Measurements from ENCODE around the gene TDRD5. TPM values are rescaled to one million over a fixed set of nuclear protein-coding genes. Genes with fewer than 3 reads are reported as not detected.

Gene TDRD5, protein sequence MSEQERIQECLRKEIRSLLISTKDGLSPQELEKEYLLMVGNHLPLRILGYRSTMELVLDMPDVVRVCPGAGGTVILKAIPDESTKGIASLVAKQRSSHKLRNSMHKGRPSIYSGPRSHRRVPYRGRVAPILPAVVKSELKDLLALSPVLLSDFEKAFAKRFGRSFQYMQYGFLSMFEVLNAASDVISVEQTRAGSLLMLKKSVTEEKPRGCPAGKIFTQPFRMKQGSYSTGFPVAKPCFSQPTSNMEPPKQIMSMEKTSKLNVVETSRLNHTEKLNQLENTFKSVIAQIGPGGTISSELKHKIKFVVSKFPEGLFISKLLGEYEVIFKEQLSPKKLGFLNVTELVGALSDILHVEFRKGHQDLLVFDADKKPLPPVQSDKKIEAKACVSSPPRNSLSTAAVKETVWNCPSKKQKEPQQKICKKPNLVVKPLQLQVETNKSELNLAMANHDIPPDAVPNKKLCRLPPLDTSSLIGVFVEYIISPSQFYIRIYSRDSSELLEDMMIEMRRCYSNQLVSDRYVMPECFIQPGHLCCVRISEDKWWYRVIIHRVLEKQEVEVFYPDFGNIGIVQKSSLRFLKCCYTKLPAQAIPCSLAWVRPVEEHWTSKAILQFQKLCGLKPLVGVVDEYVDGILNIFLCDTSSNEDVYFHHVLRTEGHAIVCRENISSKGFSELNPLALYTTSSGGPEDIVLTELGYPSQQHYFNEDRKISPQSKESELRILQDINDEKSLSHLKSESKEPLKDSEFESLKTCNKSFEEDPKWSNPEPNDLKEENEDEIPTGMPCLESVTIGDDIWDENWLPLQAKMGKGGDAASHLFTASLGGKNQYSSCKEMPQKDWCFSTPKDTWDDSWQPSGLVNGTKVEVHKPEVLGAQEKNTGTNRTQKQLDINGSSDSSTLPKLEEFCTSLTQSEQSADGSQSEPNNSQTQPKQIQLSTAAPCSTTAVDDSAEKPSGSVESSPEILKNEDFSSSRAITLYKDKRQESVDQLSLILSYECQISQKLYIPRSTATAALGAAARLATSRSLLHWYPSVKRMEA
- 0.01 to 0.09 TPM (median 0.05 TPM) in 3 of 5 replicates, not detected in the others for total RNA-seq (2022; extraction: Qiagen RNA extraction; ENCODE audit: low read depth)

DNA sequence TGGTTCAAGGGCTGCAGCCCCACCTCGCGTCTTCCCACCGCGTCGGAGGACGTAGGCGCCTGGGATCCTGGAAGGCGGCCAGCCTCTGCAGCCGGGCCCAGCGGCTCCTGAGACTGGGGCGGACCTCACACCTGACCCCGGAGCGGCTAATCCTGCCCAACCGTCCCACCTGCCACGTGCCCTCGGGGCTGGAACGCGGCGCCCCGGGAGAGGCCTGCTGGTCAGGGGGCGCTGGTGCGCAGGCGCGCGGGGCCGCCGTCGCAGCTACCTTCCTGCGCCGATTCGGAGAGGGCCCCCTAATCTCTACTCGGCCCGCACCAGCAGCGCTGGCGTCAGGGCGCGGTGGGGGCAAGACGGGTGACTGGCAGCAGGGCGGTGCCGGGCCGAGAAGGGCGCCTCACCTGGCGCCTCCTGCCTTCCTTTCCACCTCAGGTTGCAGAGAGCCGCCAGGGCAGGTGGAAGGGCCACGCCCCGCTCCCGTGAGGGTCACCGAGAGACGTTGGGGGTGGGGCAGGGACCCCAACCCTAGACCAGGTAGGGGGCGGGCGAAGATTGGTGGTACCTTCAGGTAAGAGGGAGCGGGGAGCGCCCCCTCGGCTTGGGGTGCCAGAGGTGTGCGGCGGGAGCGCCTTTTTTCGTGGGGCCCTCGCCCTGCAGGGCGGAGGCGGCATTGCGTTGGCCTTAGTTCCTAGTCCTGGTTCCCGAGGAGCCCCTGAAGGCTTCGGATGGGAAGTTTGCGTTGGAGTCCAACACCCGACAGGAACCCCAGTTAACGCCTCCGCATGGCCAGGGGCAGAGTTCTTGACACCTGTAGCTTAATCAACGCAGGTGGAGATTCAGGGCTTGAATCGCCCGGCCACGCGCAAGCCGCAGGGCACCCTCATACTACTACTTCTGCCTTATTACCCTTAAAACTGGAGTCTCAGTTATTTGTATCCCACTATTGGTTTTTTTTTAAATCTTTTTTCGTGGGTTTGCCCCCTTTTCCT, at the start of gene TDRD5:
Gene TDRD5 (plus strand): TSS at position 241 of the 989 bp plus-strand sequence. CDS start 784 bp downstream, outside the sequence.

GRCh38 chr1:179575497-179576314, 15.9 kb upstream of the TDRD5 start, which contains the start of gene NPHS2:
NPHS2 (minus strand) TSS chr1:179575948; CDS start chr1:179575864, 84 bp downstream.

Other genes with a start within 250 kb of the TDRD5 start
- 0.18 to 0.54 TPM (median 0.21 TPM) in 3 of 5 replicates, not detected in the others for gene AXDND1, start 225.9 kb upstream of the TDRD5 start, total RNA-seq (2022; extraction: Qiagen RNA extraction; ENCODE audit: low read depth)
- gene NPHS2, start 15.9 kb upstream of the TDRD5 start, total RNA-seq (2022; extraction: Qiagen RNA extraction; ENCODE audit: low read depth) = not detected in 5 replicates
- gene FAM163A, start 151.5 kb downstream of the TDRD5 start, total RNA-seq (2022; extraction: Qiagen RNA extraction; ENCODE audit: low read depth) = not detected in 5 replicates

Data from A549 treated with CpdA at 1 μM for 4 hours (cell line).